GM12892 (cell line): ENCODE results near the gene CSF1.
"Not testable (repeated sequence)": the region's sequence is repeated elsewhere in the genome, so short reads cannot be mapped to it uniquely, and the experiment has no call there.

Experiments used
- DNase-seq: peaks from one replicate; pipeline ENCODE4 v3.0.0; 2011; ENCODE audit not compliant: insufficient read length
- FAIRE-seq: peaks from 2 replicates; lab custom pipeline; 2011; peaks lifted over from hg19 to GRCh38; lab: Jason Lieb, UNC
- POLR2A ChIP-seq: IDR thresholded peaks from 2 replicates; pipeline ENCODE4 v1.6.1; 2011; ENCODE audit warnings: low read depth, low read length, control low read depth
- POLR2AphosphoS5 ChIP-seq: IDR thresholded peaks from 2 replicates; pipeline ENCODE4 v1.6.1; 2011; ENCODE audit warnings: low read depth, low read length, control low read depth
- TAF1 ChIP-seq: IDR thresholded peaks from 2 replicates; pipeline ENCODE4 v1.6.1; 2011; ENCODE audit warnings: low read depth, mild to moderate bottlenecking, control low read depth, low read length, borderline replicate concordance

CSF1 gene

DNA sequence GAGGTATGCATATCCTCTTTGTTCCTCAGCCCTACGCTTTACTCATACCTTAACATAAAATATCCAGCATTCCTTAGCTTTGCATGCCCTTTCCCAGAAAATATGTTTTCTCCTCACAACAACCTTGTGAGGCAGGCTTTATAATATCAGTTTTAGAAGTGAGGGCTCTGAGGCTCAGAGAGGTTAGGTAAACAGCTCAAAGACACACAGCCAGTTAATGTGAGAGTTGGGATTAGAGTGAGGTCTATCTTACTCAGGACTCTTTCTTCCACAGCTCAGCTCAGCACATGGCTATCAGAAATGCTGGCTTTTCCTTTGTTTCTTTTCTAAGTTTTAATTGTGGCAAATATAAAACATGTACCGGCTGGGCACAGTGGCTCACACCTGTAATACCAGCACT lies 27.9 kb downstream of the CSF1 start:
- DNase-seq = no peak
- no peak for FAIRE-seq
- TF ChIP-seq POLR2A (no peak), POLR2AphosphoS5 (no peak), TAF1 (no peak)

DNA sequence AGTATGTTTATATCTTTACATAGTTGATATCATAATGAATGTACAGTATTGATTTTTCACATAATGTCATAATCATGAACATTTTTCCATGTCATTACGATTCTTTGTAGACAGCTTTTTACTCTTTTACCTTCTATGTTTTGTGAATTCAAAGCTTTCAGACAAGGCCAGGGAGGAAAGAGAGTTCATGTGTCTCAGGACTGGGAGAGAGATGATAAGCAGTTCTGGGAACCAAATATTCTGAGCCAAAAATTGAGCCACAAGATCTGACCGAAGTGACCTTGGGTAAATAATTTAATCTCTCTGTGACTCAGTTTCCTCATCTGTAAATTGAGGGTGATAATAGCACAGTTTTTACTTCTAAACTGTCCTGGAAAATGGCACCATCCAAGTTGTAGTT lies 31.8 kb downstream of the CSF1 start:
- FAIRE-seq = no peak
- TF ChIP-seq POLR2A (no peak), TAF1 (no peak), POLR2AphosphoS5 (no peak)
- DNase-seq = no peak

DNA sequence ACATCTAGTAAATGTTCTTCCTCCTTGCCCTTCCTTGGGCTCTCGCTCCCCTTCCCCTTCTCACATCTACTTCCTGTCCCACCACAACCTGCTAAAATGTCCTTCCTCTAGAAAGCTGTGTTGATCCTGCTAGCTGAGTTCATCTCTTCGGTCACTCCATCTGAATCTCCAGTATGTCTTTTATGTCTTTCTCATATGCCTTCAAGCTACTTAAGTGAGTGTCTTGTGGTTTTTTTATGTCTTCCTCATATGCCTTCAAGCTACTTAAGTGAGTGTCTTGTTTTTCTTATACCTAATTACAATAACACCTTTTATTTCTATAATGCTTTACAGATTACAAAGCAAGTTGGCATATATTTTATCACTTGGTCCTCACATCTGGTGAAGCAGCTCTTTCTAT lies 33.9 kb downstream of the CSF1 start:
- DNase-seq (no peak), FAIRE-seq (no peak)
- TF ChIP-seq POLR2AphosphoS5 = no peak
- no peak for TF ChIP-seq TAF1
- no peak for TF ChIP-seq POLR2A

DNA sequence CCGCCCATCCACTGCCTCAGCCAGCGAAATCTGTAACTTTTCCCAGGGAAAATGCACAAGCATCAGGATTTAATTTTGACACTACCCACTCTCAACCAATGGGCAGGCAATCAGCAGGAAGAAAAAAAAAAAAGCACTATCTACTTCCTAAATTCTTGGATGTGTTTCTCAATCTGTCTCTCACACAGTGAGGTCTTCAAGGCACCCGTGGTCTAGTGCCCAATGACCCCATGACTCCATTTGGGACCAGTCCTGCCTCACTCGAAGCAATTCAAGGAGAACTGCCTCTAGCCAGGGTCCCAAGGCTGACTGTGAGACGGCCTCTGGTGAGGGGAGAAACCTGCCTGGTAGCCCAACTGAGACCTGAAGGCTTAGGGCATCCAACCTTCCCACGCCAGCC lies 35.9 kb downstream of the CSF1 start:
- DNase-seq = no peak
- FAIRE-seq = no peak
- TF ChIP-seq TAF1 (no peak), POLR2A (no peak), POLR2AphosphoS5 (no peak)

DNA sequence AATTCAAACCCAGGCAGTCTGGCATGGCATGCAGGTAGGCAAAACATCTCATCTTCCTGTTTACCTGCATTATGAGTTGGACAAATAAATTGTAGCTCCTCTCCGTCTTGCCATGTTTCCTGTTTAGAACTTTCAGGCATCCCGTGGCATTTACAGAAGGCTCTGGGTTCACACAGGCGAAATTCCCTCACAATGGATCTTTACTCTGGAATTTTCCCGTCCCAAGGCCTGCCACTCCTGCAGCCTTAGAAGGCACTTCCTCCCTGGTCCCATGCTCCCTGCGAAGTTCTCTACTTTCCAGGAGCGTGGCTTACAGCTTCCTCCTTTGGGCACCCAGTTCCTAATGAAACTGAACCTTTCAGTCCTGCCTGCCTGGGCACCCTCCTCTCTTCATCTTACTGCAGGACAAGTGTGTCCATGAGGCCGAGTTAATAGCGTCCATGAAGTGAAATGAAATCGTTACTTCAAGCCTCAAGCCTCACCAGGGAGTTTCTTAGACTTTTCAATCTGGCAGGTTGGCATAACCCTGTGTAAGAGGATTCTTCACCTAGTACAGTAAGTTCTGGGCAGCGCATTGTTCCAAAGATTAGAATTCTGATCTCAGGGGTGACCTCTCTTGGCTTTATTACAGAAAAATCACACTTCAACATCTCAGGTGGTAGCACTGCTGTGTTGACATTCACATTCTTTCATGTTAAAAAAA lies 37.1 kb downstream of the CSF1 start:
- no peak for TF ChIP-seq TAF1
- no peak for TF ChIP-seq POLR2A
- TF ChIP-seq POLR2AphosphoS5 = no peak
- FAIRE-seq = no peak

DNA sequence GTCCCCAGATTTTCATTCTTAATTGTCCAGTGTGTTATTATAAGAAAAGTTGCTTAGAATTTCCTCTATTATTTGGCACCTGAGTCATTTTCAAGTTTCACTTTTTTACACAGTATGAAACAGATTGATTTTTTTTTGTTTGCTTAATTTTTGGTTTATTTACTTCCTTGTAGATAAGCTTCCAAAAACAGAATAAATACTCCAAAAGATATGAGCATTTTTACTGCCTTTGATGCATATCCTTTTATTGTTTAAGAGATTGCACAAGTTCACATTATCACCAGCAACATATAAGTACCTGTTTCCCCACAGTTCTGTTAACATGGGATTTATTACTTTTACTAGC lies 37.6 kb downstream of the CSF1 start:
- TF ChIP-seq POLR2A (no peak), TAF1 (no peak), POLR2AphosphoS5 (no peak)

More for the DNA sequence above, 37.1 kb downstream of the CSF1 start:
- DNase-seq = no peak

DNA sequence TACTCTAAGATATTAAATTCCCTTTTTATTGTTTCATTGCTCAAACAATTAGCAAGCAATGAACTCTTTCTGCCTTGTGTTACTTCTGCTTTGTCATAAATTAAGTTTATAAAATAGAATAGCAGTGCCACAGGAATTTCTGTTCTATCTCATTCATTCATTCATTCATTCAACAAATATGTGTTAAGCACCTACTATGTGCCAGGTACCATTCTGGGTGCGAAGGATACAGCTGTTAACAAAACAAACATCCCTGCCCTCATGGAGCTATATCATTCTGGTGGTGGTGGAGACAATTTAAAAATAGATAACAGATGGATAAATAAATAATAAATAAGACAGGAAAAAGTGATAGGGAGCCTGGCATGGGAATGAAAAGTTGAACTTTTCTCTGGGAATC lies 39.4 kb downstream of the CSF1 start:
- TF ChIP-seq POLR2A (no peak), TAF1 (no peak), POLR2AphosphoS5 (no peak)
- no peak for FAIRE-seq
- no peak for DNase-seq

More for the DNA sequence above, 37.6 kb downstream of the CSF1 start:
- FAIRE-seq (no peak), DNase-seq (no peak)

DNA sequence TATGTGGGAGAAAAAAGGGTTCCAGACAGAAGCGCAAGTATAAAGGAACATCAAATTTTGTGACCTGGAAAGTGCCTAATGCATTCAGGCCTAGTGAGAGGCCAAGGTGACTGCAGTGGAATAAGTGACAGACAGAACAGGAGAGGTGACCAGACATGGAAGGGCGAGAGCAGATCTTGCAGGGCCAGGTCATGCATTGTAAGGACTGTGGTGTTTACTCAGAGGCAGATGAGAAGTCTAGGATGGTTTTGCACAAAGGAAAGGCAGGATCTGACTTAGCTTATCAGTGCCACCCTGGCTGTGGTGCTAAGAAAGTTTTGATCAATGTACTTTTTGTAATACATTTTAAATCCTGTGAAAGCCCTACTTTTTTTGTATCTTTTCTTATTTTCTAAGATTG lies 39.9 kb downstream of the CSF1 start:
- FAIRE-seq (no peak), DNase-seq (no peak)

DNA sequence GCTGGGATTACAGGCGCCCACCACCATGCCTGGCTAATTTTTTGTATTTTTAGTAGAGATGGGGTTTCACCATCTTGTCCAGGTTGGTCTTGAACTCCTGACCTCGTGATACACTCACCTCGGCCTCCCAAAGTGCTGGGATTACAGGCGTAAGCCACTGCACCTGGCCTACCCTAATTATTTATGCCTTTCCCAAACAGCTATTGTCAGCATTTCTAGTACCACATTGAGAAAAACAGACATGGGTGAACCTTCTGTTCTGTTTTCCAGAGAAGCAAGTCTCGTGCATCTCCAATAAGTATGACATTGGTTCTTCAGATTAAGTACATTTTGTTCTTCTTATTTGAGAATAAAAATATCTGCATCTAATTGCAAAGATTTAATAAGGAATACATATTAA lies 40.9 kb downstream of the CSF1 start:
- DNase-seq, FAIRE-seq: not testable (repeated sequence)

More for the DNA sequence above, 39.9 kb downstream of the CSF1 start:
- TF ChIP-seq TAF1 (no peak), POLR2A (no peak), POLR2AphosphoS5 (no peak)

DNA sequence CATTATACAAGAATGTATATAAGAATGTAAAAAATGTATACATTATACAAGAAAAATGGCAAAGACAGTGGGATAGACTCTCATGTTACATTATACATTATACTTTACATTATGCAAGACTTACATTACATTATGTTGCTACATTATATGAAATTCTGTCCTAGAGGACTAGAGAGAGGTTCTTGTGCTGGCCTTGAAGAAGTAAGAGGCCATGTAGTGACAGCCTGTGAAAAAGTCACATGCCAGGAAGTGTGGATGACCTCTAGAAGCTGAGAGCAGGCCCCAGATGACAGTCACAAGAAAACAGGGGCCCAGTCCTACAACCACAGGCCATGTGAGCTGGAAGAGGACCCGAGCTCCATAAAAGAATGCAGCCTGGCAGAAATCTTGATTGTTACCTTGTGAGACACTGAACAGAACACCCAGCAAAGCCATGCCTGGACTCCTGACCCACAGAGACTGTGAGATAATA lies 43.4 kb downstream of the CSF1 start:
- no peak for FAIRE-seq
- no peak for DNase-seq
- TF ChIP-seq POLR2A (no peak), POLR2AphosphoS5 (no peak), TAF1 (no peak)

DNA sequence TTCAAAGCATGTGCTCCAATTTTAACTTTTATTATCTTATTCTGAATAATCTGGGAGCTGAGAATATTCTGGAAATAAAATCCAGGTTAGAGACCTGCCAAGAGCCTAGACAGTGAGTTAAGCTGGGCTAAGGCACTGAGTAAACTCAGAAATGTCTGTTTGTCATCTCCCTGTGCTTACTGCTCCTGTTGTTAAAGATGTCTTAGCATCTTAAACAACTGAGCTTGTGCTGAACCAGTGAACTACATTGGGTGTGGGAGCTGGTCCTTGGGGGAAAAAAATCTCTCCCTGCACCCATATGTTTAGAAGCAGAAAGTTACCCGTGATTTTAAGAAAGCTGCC lies 49.0 kb downstream of the CSF1 start:
- no peak for TF ChIP-seq POLR2AphosphoS5
- FAIRE-seq (no peak), DNase-seq (no peak)

DNA sequence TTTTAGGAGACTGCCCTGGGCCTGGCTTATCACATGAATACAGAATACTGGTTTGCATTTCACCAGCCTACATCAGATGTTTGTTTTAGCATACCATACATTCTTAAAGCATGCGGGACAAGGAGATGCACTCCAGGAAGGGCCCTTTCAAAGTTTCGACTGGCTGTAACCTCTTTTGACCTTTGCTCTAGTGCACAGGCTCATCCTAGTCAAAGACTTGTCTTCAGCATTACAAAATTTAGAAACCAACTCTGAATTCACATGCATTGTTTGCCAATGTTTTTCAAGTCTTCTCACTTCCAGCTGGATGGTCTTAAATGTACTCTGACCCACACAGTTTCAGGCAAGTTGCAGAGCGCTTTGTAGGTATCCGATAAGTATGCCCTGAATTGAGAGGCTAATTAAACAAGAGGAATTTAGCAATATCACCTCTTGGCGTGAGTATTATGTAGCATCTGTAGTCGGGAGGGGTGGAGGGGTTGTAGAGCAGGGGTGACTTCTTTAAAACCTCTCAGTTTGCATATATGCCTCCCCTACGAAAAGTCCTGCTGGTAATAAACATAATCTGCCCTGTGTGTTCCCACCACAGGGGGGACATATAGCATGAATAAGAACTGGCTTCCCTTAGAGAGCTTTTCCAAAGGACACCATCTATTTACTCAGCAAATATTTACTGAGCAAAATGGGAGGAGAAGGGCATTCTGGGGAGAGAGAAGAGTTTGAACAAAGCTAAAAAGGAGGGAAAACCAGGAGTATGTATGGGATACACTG lies 49.5 kb downstream of the CSF1 start:
- FAIRE-seq = no peak
- TF ChIP-seq TAF1 = no peak
- TF ChIP-seq POLR2AphosphoS5 = no peak
- no peak for TF ChIP-seq POLR2A

More for the DNA sequence above, 49.5 kb downstream of the CSF1 start:
- no peak for DNase-seq
